Mucosa of descending colon (tissue), 3 donors: ENCODE data around the gene DPEP2. TPM values are rescaled to one million over a fixed set of nuclear protein-coding genes. Genes with fewer than 3 reads are reported as not detected.

Experiments used
- ATAC-seq: fragments of 200-7000 bp; cut with Tn5 transposase; one replicate; pipeline ENCODE4 v1.9.1; 2020; ENCODE audit warnings: mild to moderate bottlenecking, moderate library complexity
- DNase-seq, 3 donors: peaks; one replicate each; pipeline ENCODE4 v3.0.0-alpha.2; 2020
- H3K36me3 ChIP-seq: fragments of 200-600 bp; one replicate; pipeline ENCODE4 v1.8.0; 2021; ENCODE audit warnings: low read depth, mild to moderate bottlenecking
- H3K4me1 ChIP-seq: fragments of 200-600 bp; one replicate; pipeline ENCODE4 v1.8.0; 2021; ENCODE audit warnings: low read depth, mild to moderate bottlenecking
- H3K4me3 ChIP-seq: fragments of 200-600 bp; one replicate; pipeline ENCODE4 v1.8.0; 2021; ENCODE audit warnings: mild to moderate bottlenecking
- H3K9me3 ChIP-seq: fragments of 200-600 bp; one replicate; pipeline ENCODE4 v1.8.0; 2021; ENCODE audit warnings: mild to moderate bottlenecking
- intact Hi-C, 2 donors: fragments of 100-400 bp; cut with DNase I in 1 of 2; cut with micrococcal nuclease in 1 of 2; formaldehyde crosslinking; loops; one replicate each; pipeline versions ENCODE4 v1.11.0 to v1.11.1; 2022; cut with DNase I, micrococcal nuclease
- total RNA-seq, 3 donors: library from RNA; stranded (reverse); fragmentation: NEBNext Ultra II Directional in 2 of 3; extraction: Animal tissue kit (Norgen Biotek cat#: 25700) in 2 of 3; gene quantifications; one replicate each; pipeline versions ENCODE4 v1.2.1 to v1.2.4, GENCODE V29; 2021 to 2023
- TF ChIP-seq, protein P1 (sequence below): fragments of 200-600 bp; IDR thresholded peaks from one replicate; pipeline ENCODE4 v1.8.0; 2022; ENCODE audit warnings: antibody characterized with exemption, mild to moderate bottlenecking
- donor health status: DM: no; HTN: no; CAD: no; lungs with moderate emphysema.
- donor health status: DM: no; HTN: no; CAD: no.
- donor health status: DM: no; HTN: yes; CAD: no.

The DPEP2 gene
- total RNA-seq, 3 donors from 2014 or later, result 1.5 to 2.8 (median 1.6) TPM

DNA sequence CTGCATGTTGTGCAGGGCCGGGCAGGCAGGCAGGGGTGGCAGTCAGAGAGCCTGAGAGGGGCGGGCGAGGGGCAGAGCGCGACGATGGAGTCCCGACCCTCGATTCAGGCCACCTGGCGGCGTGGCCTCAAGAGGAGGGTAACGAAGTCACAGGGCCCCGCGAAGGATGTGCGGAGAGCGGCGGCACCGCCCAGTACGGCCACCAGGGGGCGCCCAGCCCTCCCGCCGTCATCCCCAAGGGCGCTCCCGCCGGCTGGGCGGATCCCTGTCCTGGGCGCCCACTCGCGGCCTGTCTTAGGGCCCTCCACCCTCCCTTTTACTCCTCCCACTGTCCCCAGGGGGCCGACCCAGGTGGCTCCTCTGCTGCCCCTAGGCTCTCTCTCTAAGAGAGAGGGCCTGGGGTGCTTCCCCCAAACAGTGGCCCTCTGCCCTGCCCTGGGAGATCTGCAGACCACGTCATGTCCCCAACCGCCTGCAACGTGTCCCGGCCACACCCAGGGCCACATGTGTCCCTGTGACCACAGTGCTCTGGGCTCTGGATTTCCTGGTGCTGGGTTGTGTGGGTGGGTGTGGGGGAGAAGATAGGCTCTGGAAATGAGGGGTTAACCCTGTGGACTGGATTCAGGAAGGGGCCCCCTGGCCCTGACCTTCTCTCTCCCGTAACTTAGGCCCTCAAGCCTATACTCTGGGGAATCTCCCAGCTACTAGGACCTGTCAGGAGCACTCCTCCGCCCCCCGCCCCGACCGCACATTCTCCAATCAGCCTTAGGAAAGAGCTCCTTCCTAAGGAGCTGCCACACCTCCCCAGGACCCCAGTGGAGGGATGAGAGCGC lies 5.9 kb downstream of the DPEP2 start:
- no peaks in the 10 kb centered on the region for H3K9me3 ChIP-seq
- H3K4me1 ChIP-seq, result peaks cover 12% of the 10 kb centered on the region
- intact Hi-C loops, result no loop called here
- TF ChIP-seq, protein P1, sequence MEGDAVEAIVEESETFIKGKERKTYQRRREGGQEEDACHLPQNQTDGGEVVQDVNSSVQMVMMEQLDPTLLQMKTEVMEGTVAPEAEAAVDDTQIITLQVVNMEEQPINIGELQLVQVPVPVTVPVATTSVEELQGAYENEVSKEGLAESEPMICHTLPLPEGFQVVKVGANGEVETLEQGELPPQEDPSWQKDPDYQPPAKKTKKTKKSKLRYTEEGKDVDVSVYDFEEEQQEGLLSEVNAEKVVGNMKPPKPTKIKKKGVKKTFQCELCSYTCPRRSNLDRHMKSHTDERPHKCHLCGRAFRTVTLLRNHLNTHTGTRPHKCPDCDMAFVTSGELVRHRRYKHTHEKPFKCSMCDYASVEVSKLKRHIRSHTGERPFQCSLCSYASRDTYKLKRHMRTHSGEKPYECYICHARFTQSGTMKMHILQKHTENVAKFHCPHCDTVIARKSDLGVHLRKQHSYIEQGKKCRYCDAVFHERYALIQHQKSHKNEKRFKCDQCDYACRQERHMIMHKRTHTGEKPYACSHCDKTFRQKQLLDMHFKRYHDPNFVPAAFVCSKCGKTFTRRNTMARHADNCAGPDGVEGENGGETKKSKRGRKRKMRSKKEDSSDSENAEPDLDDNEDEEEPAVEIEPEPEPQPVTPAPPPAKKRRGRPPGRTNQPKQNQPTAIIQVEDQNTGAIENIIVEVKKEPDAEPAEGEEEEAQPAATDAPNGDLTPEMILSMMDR, result peak; percentile 96
- no peaks in the 10 kb centered on the region for H3K36me3 ChIP-seq
- peak; percentile 83 to 89 (median 87) for DNase-seq
- H3K4me3 ChIP-seq, result no peak overlapping the region
- ATAC-seq, result peak; percentile 97

DNA sequence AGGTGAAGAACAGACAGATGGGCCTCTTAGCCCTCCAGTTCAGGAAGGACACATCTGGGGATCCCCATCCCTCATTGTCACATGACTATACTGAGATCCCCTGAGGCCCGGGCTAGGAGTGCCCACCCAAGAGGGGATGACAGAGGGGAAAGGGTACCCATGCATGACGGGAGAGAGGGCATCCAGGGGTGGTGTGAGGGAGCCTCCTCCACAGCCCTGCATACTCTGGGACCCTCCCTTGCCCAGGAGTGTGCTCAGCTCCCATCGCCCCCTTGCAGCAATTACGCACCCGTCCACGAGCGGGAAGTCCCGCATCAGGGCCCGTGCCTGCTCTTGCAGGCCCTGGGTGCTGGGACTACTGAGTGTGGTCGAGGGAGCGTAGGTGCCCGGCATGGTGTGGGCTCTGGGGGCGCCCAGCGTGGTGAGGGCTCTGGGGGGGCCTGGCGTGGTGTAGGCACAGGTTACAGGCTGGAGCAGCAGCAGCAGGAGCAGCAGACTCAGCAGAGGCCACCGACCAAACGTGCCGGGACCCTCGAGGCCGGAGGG lies 6.5 kb downstream of the DPEP2 start:
- intact Hi-C loops, result no loop called here
- peaks cover 12% of the 10 kb centered on the region for H3K4me1 ChIP-seq
- no peaks in the 10 kb centered on the region for H3K9me3 ChIP-seq
- DNase-seq (no peak), ATAC-seq (no peak)
- H3K4me3 ChIP-seq, result no peak overlapping the region
- H3K36me3 ChIP-seq, result no peaks in the 10 kb centered on the region
- TF ChIP-seq, protein P1, result no peak

DNA sequence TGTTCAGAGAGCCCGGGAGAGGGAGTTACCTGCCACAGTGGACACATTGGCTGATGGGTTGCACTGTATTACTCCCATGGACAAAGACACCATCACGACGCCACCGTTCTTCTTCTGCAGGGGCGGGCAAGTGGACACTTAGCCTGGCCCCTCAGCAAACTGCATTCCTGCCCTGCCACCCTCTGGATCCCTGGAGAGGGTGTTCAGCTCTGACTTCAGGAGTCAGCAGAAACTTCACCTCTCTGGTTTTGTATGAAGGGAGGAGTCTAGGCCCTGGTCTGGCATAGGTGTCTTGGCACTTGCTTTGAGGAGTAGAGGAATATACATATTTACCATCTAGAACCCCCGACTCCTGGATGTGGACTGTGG lies 9.3 kb downstream of the DPEP2 start:
- intact Hi-C loops, result no loop called here

DNA sequence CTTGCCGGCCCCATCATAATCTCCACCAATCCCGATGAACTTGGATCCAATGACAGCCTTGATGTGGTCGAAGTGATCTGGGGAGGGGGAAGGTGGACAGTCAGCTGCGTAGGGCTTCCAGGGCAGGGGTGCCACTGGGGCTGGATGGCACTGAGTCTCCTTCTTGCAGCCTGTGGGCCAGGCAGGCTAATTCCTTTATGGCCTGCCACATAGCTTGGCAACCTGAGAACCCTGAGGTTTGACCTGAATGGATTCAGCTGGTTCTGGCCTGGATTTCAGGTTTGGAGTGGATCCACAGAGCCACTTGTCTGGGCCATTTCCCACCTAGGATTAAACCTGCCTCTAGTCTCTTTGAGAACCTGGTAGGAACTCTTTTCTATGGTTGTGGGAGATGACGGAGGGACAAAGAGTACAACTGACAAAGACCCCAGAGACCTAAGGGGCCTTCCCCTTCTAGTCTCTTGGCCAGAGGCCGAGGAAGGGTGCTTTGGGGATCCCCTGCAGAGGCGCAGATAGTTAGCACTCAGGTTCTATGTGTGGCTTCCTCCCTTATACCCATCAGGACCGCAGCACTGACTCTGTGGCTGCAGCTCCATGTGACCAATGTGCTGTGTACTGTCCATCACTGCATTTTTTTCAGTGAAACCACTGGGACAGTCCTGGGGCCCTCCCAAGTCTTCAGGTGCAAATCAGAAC lies 9.8 kb downstream of the DPEP2 start:
- TF ChIP-seq, protein P1, result no peak
- DNase-seq, result no peak
- Histone ChIP-seq H3K9me3 (no peaks in the 10 kb centered on the region), H3K36me3 (no peaks in the 10 kb centered on the region), H3K4me1 (peaks cover 15% of the 10 kb centered on the region), H3K4me3 (no peak overlapping the region)
- intact Hi-C loops, result no loop called here
- ATAC-seq, result no peak

More for the DNA sequence above, 9.3 kb downstream of the DPEP2 start:
- DNase-seq (no peak), ATAC-seq (no peak)
- Histone ChIP-seq H3K9me3 (no peaks in the 10 kb centered on the region), H3K4me1 (peaks cover 15% of the 10 kb centered on the region), H3K4me3 (no peak overlapping the region), H3K36me3 (no peaks in the 10 kb centered on the region)
- TF ChIP-seq, protein P1, result no peak

DNA sequence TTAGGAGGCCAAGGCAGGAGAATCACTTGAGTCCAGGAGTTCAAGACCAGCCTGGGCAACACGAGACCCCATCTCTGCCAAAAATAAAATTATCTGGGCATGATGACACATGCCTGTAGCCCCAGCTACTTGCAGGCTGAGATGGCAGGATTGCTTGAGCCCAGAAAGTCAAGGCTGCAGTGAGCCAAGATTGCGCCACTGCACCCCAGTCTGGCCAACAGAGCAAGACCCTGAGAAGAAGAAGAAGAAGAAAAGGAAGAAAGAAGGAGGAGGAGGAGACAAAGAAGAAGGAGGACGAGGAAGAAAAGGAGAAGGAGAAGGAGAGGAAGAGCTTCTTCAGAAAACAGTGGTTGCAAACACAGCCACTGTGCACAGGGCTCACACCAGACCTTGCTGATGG lies 10.6 kb downstream of the DPEP2 start:
- TF ChIP-seq, protein P1, result no peak
- H3K36me3 ChIP-seq, result no peaks in the 10 kb centered on the region
- peaks cover 13% of the 10 kb centered on the region for H3K4me1 ChIP-seq
- ATAC-seq, result no peak
- intact Hi-C loops, result no loop called here
- DNase-seq, result no peak
- no peaks in the 10 kb centered on the region for H3K9me3 ChIP-seq
- H3K4me3 ChIP-seq, result no peak overlapping the region
